GM12891 (cell line): Measurements from ENCODE around the gene KSR1.

Experiments used
- POLR2A ChIP-seq: IDR thresholded peaks from 2 replicates; pipeline ENCODE4 v1.6.1; 2011; ENCODE audit warnings: low read depth, low read length, control low read depth
- POLR2AphosphoS5 ChIP-seq: IDR thresholded peaks from 2 replicates; pipeline ENCODE4 v1.6.1; 2011; ENCODE audit warnings: low read depth, low read length, control low read depth
- TAF1 ChIP-seq: IDR thresholded peaks from 2 replicates; pipeline ENCODE4 v1.6.1; 2011; ENCODE audit warnings: low read depth, low read length, control low read depth

DNA sequence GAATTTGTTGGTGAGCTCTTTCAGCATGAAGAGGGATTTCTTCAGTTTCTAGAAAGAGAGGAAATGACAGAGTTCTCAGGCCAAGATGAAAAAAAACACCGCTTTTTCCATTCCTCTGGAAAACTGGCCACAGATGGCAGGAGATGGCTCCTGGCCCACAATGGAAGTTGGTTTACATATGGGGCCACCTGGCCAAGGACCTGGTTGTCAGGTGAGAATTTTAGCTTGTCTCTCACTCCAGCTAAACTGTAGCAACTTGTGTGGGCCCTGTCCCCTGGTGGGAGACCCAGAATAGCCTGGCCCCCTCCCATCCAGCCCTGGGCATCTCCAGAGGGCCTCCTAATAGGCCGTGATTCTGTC lies 208.3 kb downstream of the KSR1 start:
- TF ChIP-seq TAF1 (no peak), POLR2AphosphoS5 (no peak), POLR2A (no peak)
